ENCODE data around the gene WDFY3. TPM values are rescaled to one million over a fixed set of nuclear protein-coding genes. Genes with fewer than 3 reads are reported as not detected.

WDFY3 gene
- total RNA-seq, 1 donor from 2014 or later, result 126 TPM

DNA sequence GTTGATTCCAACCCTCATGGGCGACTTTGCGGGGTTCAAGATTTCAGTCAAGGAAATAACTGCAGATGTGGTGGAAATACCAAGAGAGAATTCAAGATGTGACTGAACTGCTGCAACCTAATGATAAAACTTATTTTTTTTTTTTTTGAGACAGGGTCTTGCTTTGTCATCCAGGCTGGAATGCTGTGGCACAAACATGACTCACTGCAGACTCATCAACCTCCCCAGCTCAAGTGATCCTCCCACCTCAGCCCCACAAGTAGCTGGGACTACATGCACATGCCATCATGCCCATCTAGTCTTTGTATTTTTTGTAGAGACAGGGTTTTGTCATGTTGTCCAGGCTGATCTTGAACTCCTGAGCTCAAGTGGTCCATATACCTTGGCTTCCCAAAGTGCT, 19.5 kb upstream of the WDFY3 start:
- H3K4me3 ChIP-seq, result no peak overlapping the region
- H3K27me3 ChIP-seq, result no peaks in the 10 kb centered on the region
- H3K27ac ChIP-seq, result no peak overlapping the region
- intact Hi-C loops (cut with DNase I), result no loop called here
- TF ChIP-seq, protein P1, sequence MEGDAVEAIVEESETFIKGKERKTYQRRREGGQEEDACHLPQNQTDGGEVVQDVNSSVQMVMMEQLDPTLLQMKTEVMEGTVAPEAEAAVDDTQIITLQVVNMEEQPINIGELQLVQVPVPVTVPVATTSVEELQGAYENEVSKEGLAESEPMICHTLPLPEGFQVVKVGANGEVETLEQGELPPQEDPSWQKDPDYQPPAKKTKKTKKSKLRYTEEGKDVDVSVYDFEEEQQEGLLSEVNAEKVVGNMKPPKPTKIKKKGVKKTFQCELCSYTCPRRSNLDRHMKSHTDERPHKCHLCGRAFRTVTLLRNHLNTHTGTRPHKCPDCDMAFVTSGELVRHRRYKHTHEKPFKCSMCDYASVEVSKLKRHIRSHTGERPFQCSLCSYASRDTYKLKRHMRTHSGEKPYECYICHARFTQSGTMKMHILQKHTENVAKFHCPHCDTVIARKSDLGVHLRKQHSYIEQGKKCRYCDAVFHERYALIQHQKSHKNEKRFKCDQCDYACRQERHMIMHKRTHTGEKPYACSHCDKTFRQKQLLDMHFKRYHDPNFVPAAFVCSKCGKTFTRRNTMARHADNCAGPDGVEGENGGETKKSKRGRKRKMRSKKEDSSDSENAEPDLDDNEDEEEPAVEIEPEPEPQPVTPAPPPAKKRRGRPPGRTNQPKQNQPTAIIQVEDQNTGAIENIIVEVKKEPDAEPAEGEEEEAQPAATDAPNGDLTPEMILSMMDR (IDR thresholded peaks at IDR 0.05), result no peak
- no peak for ATAC-seq
- no peaks in the 10 kb centered on the region for H3K36me3 ChIP-seq
- no peaks in the 10 kb centered on the region for H3K4me1 ChIP-seq
- H3K9me3 ChIP-seq, result no peaks in the 10 kb centered on the region
- no peak for DNase-seq

DNA sequence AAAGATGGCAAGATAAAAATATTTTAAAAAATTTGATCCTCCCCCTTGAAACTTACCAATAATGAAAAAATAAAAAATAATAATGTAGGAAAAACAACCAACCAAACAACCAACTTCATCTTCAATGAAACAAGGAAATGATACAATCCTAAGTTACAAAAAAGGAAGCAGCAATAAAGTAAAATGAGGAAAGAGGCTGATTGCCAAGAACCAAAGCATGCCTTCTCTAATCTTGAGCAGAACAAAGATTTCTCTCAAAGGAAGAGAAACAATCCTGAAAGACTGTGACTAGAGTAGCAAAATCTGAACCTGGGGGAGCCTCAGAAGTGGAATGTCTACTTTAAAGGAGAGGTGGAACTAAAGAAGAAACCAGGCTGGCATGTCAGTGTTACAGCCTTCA, 10.9 kb upstream of the WDFY3 start:
- intact Hi-C loops (cut with DNase I), result no loop called here
- H3K27ac ChIP-seq, result no peak overlapping the region
- no peak overlapping the region for H3K4me3 ChIP-seq
- no peaks in the 10 kb centered on the region for H3K36me3 ChIP-seq
- H3K4me1 ChIP-seq, result no peaks in the 10 kb centered on the region
- ATAC-seq, result no peak
- no peaks in the 10 kb centered on the region for H3K27me3 ChIP-seq
- H3K9me3 ChIP-seq, result no peaks in the 10 kb centered on the region
- no peak for DNase-seq
- TF ChIP-seq, protein P1 (IDR thresholded peaks at IDR 0.05), result no peak

DNA sequence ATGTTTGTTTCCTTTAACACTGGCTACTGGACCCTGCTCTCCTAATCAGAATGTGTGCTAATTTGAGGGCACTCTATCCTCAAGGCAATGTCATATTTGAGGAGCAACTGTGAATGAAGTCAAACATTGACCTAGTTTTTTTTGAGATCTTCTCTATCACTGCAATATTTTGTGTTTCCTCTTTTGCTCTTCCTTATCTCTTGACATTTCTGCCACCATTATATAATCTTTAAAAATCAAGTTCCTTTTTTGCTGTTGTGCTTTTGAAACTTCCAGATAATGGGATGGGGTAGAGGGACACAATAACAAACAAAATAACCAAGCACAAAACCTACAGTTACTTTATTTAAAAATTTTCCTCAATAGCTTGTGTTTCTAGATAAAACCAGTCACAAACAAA, 7.4 kb upstream of the WDFY3 start:
- H3K27me3 ChIP-seq, result no peaks in the 10 kb centered on the region

DNA sequence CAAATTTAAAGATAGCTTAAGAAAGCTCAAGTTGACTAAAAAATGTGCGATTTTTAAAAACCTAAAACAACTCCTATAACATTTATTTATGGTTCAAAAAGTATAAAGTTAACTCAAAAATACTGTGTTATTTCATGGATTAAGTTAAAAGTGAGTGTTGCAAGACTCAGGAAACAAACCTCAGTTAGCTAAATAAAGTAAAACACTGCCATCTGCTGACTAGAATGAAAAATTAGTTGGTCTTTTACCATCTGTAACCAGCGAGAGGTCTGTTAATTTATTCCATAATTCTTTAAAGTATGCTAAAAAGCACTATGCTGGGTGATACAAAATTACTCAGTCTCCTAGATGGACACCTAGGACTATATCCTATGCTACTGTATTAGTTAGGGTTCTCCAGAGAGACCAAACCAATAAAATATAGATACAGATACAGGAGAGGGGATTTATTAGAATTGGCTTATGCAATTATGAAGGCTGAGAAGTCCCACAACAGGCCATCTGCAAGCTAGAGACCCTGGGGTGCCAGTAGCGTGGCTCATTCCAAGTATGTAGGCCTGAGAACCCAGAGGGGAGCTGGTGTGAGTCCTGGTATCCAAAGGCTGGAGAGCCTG, 4.9 kb upstream of the WDFY3 start:
- H3K4me3 ChIP-seq, result no peak overlapping the region

More for the DNA sequence above, 7.4 kb upstream of the WDFY3 start:
- ATAC-seq, result no peak
- intact Hi-C loops (cut with DNase I), result loop anchor here (5.0 kb wide), 1 partner anchor 222 kb away; no protein-coding TSS in a partner anchor
- TF ChIP-seq, protein P1 (IDR thresholded peaks at IDR 0.05), result no peak
- H3K27ac ChIP-seq, result no peak overlapping the region
- no peak overlapping the region for H3K4me3 ChIP-seq
- no peaks in the 10 kb centered on the region for H3K36me3 ChIP-seq
- H3K4me1 ChIP-seq, result no peaks in the 10 kb centered on the region
- H3K9me3 ChIP-seq, result no peaks in the 10 kb centered on the region
- no peak for DNase-seq

DNA sequence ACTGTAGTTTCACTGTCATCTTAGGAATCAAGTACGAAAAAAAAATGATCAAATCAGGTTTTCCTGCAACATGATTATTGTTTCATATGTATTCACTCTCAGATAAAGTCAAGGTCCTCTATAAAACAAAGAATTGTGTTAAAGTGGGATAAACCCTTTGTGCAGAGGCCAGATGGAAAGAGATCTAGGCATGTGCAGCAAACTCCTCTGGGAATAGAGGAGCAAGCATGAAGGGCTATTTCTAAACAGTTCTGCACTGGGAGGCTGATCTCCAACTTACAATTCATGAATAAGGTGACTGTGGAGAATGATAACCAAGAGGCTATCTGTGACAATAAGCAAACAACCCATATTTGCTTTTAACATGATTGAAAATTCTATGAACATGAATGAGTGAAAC, 2.4 kb upstream of the WDFY3 start:
- ATAC-seq (no peak), DNase-seq (no peak)
- no peaks in the 10 kb centered on the region for H3K36me3 ChIP-seq
- H3K4me1 ChIP-seq, result peaks cover 10% of the 10 kb centered on the region
- intact Hi-C loops (cut with DNase I), result no loop called here
- H3K9me3 ChIP-seq, result no peaks in the 10 kb centered on the region
- no peaks in the 10 kb centered on the region for H3K27me3 ChIP-seq
- no peak overlapping the region for H3K27ac ChIP-seq
- H3K4me3 ChIP-seq, result no peak overlapping the region
- TF ChIP-seq, protein P1 (IDR thresholded peaks at IDR 0.05), result no peak

More for the DNA sequence above, 4.9 kb upstream of the WDFY3 start:
- no peaks in the 10 kb centered on the region for H3K36me3 ChIP-seq
- no peaks in the 10 kb centered on the region for H3K27me3 ChIP-seq
- ATAC-seq (peak; percentile 32), DNase-seq (no peak)
- TF ChIP-seq, protein P1 (IDR thresholded peaks at IDR 0.05), result peak; percentile 69
- H3K27ac ChIP-seq, result no peak overlapping the region
- H3K9me3 ChIP-seq, result no peaks in the 10 kb centered on the region
- intact Hi-C loops (cut with DNase I), result loop anchor here (5.0 kb wide), 1 partner anchor 219 kb away; no protein-coding TSS in a partner anchor
- no peaks in the 10 kb centered on the region for H3K4me1 ChIP-seq
